GM12878 (cell line): ENCODE measurements around the gene TMPRSS7. TPM values are rescaled to one million over a fixed set of nuclear protein-coding genes. Genes with fewer than 3 reads are reported as not detected.

Source experiments
- ATAC-seq: fragments of 200-7000 bp; cut with Tn5 transposase; 3 replicates; pipeline ENCODE4 v1.9.1; 2020; ENCODE audit warnings: mild to moderate bottlenecking, moderate library complexity
- BruUV-seq: library from RNA; stranded (reverse); fragments of 400-500 nt; replicated peaks from 2 replicates; lab custom pipeline; 2021; lab: Mats Ljungman, UMichigan
- CTCF ChIA-PET: fragments of 300-600 bp; sonication (Branson Sonifier 250); formaldehyde crosslinking; extraction: SDS; loops from one replicate; lab custom pipeline; 2021; ENCODE audit warnings: inconsistent platforms; lab: Yijun Ruan, JAX
- POLR2A ChIA-PET: fragments of 350-600 bp; formaldehyde crosslinking; extraction: SDS; loops from one replicate; lab custom pipeline; 2021; ENCODE audit warnings: inconsistent platforms; lab: Charles Lee
- RAD21 ChIA-PET: fragments of 300-600 bp; sonication (Branson Sonifier 250); formaldehyde crosslinking; loops from one replicate; lab custom pipeline; 2023; ENCODE audit warnings: antibody characterized with exemption; ENCODE audit not compliant: unreplicated experiment; lab: Charles Lee
- SMC1A ChIA-PET: fragments of 300-600 bp; sonication (Branson Sonifier 250); formaldehyde crosslinking; loops from one replicate; lab custom pipeline; 2023; ENCODE audit not compliant: unreplicated experiment, uncharacterized antibody; lab: Charles Lee
- DNase-seq: peaks from one replicate; pipeline ENCODE4 v3.0.0-alpha.2; 2011; ENCODE audit warnings: low read depth, low spot score
- FAIRE-seq: peaks from 3 replicates; lab custom pipeline; 2011; peaks lifted over from hg19 to GRCh38; lab: Jason Lieb, UNC
- H2AFZ ChIP-seq: 2 replicates; pipeline ENCODE4 v1.6.0; 2011; ENCODE audit warnings: low read depth, low read length, control low read depth; ENCODE audit not compliant: control insufficient read depth
- H3K27ac ChIP-seq: 2 replicates; pipeline ENCODE4 v1.5.1; 2011; ENCODE audit warnings: control low read depth; ENCODE audit not compliant: control insufficient read depth, insufficient read depth
- H3K27me3 ChIP-seq, 2 experiments: replicated peaks in 1 of 2; 2 replicates each; pipeline versions ENCODE4 v1.6.0 to v1.6.1; 2011; ENCODE audit warnings: low read length in 1 of 2; ENCODE audit not compliant: control insufficient read depth in 2 of 2, insufficient read depth in 2 of 2
- H3K36me3 ChIP-seq, 2 experiments: 2 replicates each; pipeline ENCODE4 v1.5.1; 2011; ENCODE audit warnings: low read length in 1 of 2; ENCODE audit not compliant: control insufficient read depth in 2 of 2, insufficient read depth in 2 of 2
- H3K4me1 ChIP-seq: 2 replicates; pipeline ENCODE4 v1.6.1; 2011; ENCODE audit warnings: mild to moderate bottlenecking, low read length, moderate library complexity, mixed read lengths; ENCODE audit not compliant: control insufficient read depth, insufficient read depth
- H3K4me2 ChIP-seq: 2 replicates; pipeline ENCODE4 v1.6.0; 2011; ENCODE audit warnings: control low read depth; ENCODE audit not compliant: control insufficient read depth, insufficient read depth
- H3K4me3 ChIP-seq: fragments of 200-600 bp; sonication (generic); 2 replicates; pipeline ENCODE4 v1.5.1; 2016
- H3K79me2 ChIP-seq: 2 replicates; pipeline ENCODE4 v1.6.0; 2011; ENCODE audit warnings: low read length; ENCODE audit not compliant: control insufficient read depth, insufficient read depth
- H3K9ac ChIP-seq: 2 replicates; pipeline ENCODE4 v1.8.0; 2011; ENCODE audit warnings: low read length, control low read depth, mixed read lengths; ENCODE audit not compliant: control insufficient read depth, insufficient read depth
- H3K9me3 ChIP-seq: replicated peaks from 3 replicates; pipeline ENCODE4 v1.5.1; 2011; ENCODE audit warnings: mild to moderate bottlenecking, low read length; ENCODE audit not compliant: control insufficient read depth, insufficient read depth
- H4K20me1 ChIP-seq: 2 replicates; pipeline ENCODE4 v1.6.0; 2011; ENCODE audit not compliant: control insufficient read depth, insufficient read depth
- BMI1 ChIP-seq: fragments of 450-650 bp; IDR thresholded peaks from 2 replicates; pipeline ENCODE4 v1.6.1; 2016; ENCODE audit warnings: mild to moderate bottlenecking, moderate library complexity, borderline replicate concordance
- CBFB ChIP-seq: IDR thresholded peaks from 2 replicates; pipeline ENCODE4 v1.6.1; 2016; ENCODE audit warnings: antibody characterized with exemption, low read depth
- DPF2 ChIP-seq: fragments of 450-650 bp; IDR thresholded peaks from 2 replicates; pipeline ENCODE4 v1.6.1; 2017; ENCODE audit warnings: mild to moderate bottlenecking
- FOXM1 ChIP-seq: IDR thresholded peaks from 2 replicates; pipeline ENCODE4 v1.6.1; 2012; ENCODE audit warnings: low read depth, mild to moderate bottlenecking, inconsistent platforms, low read length, moderate library complexity
- HCFC1 ChIP-seq: fragments of 150-350 bp; IDR thresholded peaks from 2 replicates; pipeline ENCODE4 v1.6.1; 2014; ENCODE audit warnings: low read length
- HDGF ChIP-seq: fragments of 450-650 bp; IDR thresholded peaks from 2 replicates; pipeline ENCODE4 v1.6.1; 2016; ENCODE audit warnings: antibody characterized with exemption
- KAT2A ChIP-seq: conservative IDR thresholded peaks from 2 replicates; pipeline ENCODE4 v1.6.1; 2011; ENCODE audit warnings: low read depth, low read length; ENCODE audit not compliant: control insufficient read depth
- LARP7 ChIP-seq: fragments of 450-650 bp; IDR thresholded peaks from 2 replicates; pipeline ENCODE4 v1.6.1; 2017; ENCODE audit warnings: mild to moderate bottlenecking
- MAX ChIP-seq: IDR thresholded peaks from 2 replicates; pipeline ENCODE4 v1.6.1; 2012; ENCODE audit warnings: low read depth, low read length, improper control_type of control experiment
- MXI1 ChIP-seq: fragments of 150-350 bp; IDR thresholded peaks from 2 replicates; pipeline ENCODE4 v1.6.1; 2011; ENCODE audit warnings: low read depth, mild to moderate bottlenecking, inconsistent platforms, low read length, improper control_type of control experiment
- PKNOX1 ChIP-seq: fragments of 450-650 bp; IDR thresholded peaks from 2 replicates; pipeline ENCODE4 v1.6.1; 2016; ENCODE audit warnings: mild to moderate bottlenecking
- POLR2AphosphoS2 ChIP-seq: IDR thresholded peaks from 2 replicates; pipeline ENCODE4 v1.6.1; 2011; ENCODE audit warnings: low read depth, mild to moderate bottlenecking, low read length, improper control_type of control experiment, moderate library complexity
- POU2F2 ChIP-seq: IDR thresholded peaks from 3 replicates; pipeline ENCODE4 v1.6.1; 2011; ENCODE audit warnings: low read depth, mild to moderate bottlenecking, low read length, borderline replicate concordance
- SMAD1 ChIP-seq: fragments of 450-650 bp; IDR thresholded peaks from 2 replicates; pipeline ENCODE4 v1.6.1; 2018; ENCODE audit warnings: mild to moderate bottlenecking, low read depth; ENCODE audit not compliant: partially characterized antibody
- TCF12 ChIP-seq: IDR thresholded peaks from 2 replicates; pipeline ENCODE4 v1.6.1; 2011; ENCODE audit warnings: low read depth, mild to moderate bottlenecking, low read length
- TCF7 ChIP-seq: IDR thresholded peaks from 2 replicates; pipeline ENCODE4 v1.6.1; 2014; ENCODE audit warnings: antibody characterized with exemption, borderline replicate concordance
- WRNIP1 ChIP-seq: IDR thresholded peaks from 2 replicates; pipeline ENCODE4 v1.6.1; 2011; ENCODE audit warnings: low read depth, low read length, improper control_type of control experiment, borderline replicate concordance
- ZNF274 ChIP-seq: IDR thresholded peaks from one replicate; pipeline ENCODE4 v1.8.0; 2011; ENCODE audit not compliant: insufficient read length, insufficient read depth
- ZNF622 ChIP-seq: fragments of 450-650 bp; IDR thresholded peaks from 2 replicates; pipeline ENCODE4 v1.6.1; 2017; ENCODE audit warnings: mild to moderate bottlenecking, inconsistent platforms
- ZNF687 ChIP-seq: fragments of 450-650 bp; IDR thresholded peaks from 2 replicates; pipeline ENCODE4 v1.6.1; 2017; ENCODE audit warnings: mild to moderate bottlenecking, moderate library complexity
- whole genome bisulfite sequencing: methylation state at CpG from one replicate; pipeline ENCODE4 v1.1.6; 2016; ENCODE audit warnings: low lambda C conversion rate; ENCODE audit not compliant: insufficient replicate concordance, insufficient coverage; ENCODE audit errors: missing lambda C conversion rate; 5-methylcytosine and 5-hydroxymethylcytosine counted together
- in situ Hi-C: fragments of 300-500 bp; cut with MboI; formaldehyde crosslinking; loops from 9 replicates; pipeline ENCODE4 v1.14.3; 2018; ENCODE audit warnings: mixed read lengths
- intact Hi-C: fragments of 100-400 bp; cut with micrococcal nuclease; formaldehyde crosslinking; loops from one replicate; pipeline ENCODE4 v1.14.2; 2022; ENCODE audit not compliant: unreplicated experiment
- polyA plus RNA-seq, 11 experiments: library from polyadenylated mRNA; depleted of rRNA in 4 of 11; unstranded in 6 of 11; stranded (reverse) in 5 of 11; fragments of >200 nt; fragmentation: Nextera tagmentation in 4 of 11; fragmentation: Illumina TruSeq in 1 of 11; extraction: Ambion mirVana in 4 of 11; extraction: Trizol in 1 of 11; gene quantifications; 1 replicate in 1 of 11; 2 replicates in 10 of 11; pipeline versions ENCODE4 v1.2.1 to v1.2.3, GENCODE V29; 2011 to 2016; ENCODE audit warnings: inconsistent platforms in 2 of 11, missing spikeins in 2 of 11, low read depth in 1 of 11
- total RNA-seq, 4 experiments: library from RNA; depleted of rRNA in 3 of 4; stranded (reverse); fragments of >200 nt in 3 of 4; fragmentation: Illumina TruSeq in 1 of 4; extraction: Trizol in 1 of 4; gene quantifications; 2 replicates each; pipeline versions ENCODE4 v1.2.1 to v1.2.3, GENCODE V29; 2013 to 2021

Gene TMPRSS7
- total and polyA plus RNA-seq, 10 of the 15 experiments (the other 5 are each of a cell fraction or from before 2014, with no cell fraction given) = 0.03 TPM; not detected in 9

GRCh38 chr3:112116748-112117186 is 82.2 kb downstream of the TMPRSS7 start:
- no peak for DNase-seq
- no peaks in the 10 kb centered on the region for H4K20me1 ChIP-seq
- peaks cover 0 to 2% of the 10 kb centered on the region in 2 experiments; a peak in 2 of 4 replicates for H3K36me3 ChIP-seq
- H3K4me2 ChIP-seq = peak overlapping the region; percentile 53
- ChIA-PET CTCF (interaction anchor here (1.1 to 9.2 kb wide), 4 partner anchors 15 to 415 kb away, joined by 4 to 226 read pairs (median 6); partner anchors contain the start of genes CD200, GCSAM and SLC9C1), POLR2A (interaction anchor here (0.5 to 9.4 kb wide), 8 partner anchors 14 to 383 kb away, joined by 3 to 345 read pairs (median 4); partner anchors contain the start of genes BTLA and GCSAM), RAD21 (interaction anchor here (0.9 to 7.4 kb wide), 10 partner anchors 15 to 396 kb away, joined by 3 to 457 read pairs (median 6); partner anchors contain the start of genes BTLA, CD200 and GCSAM), SMC1A (interaction anchor here (0.5 to 9.4 kb wide), 10 partner anchors 15 to 396 kb away, joined by 3 to 489 read pairs (median 3); partner anchors contain the start of genes GCSAM and SLC9C1)
- H3K4me1 ChIP-seq = peaks cover 93% of the 10 kb centered on the region
- H3K4me3 ChIP-seq = peak overlapping the region; percentile 48
- under 1% methylated on average over 13 of the region's 13 CpGs for WGBS
- in situ Hi-C loops = no loop called here
- no peaks in the 10 kb centered on the region for H3K27me3 ChIP-seq
- peak overlapping the region; percentile 95 for H3K27ac ChIP-seq
- intact Hi-C loops = loop anchor here (10.0 kb wide), 1 partner anchor 858 kb away; the partner anchor contains the start of gene CD200R1
- no peak for FAIRE-seq
- no peaks in the 10 kb centered on the region for H3K9me3 ChIP-seq
- peak overlapping the region; percentile 79 for H3K9ac ChIP-seq
- peak; percentile 2 for ATAC-seq
- no peak overlapping the region for H2AFZ ChIP-seq
- BruUV-seq = TSS peak; percentile 47
- peaks cover 33% of the 10 kb centered on the region for H3K79me2 ChIP-seq
- no peak for TF ChIP-seq CBFB
- no peak for TF ChIP-seq BMI1
- 0 out of 2 replicates have a peak, but pooled peaks have one; percentile 33 for TF ChIP-seq DPF2
- no peak for TF ChIP-seq SMAD1
- peak; percentile 65; the same call in 1 of the 2 replicates for TF ChIP-seq POLR2AphosphoS2
- TF ChIP-seq LARP7 = no peak
- TF ChIP-seq KAT2A = no peak
- TF ChIP-seq MAX = no peak
- no peak for TF ChIP-seq PKNOX1
- no peak for TF ChIP-seq ZNF274
- no peak for TF ChIP-seq TCF12
- TF ChIP-seq MXI1 = no peak
- no peak for TF ChIP-seq WRNIP1
- no peak for TF ChIP-seq FOXM1
- TF ChIP-seq HDGF = peak; percentile 81
- TF ChIP-seq ZNF687 = peak; percentile 88
- TF ChIP-seq TCF7 = no peak
- TF ChIP-seq ZNF622 = no peak
- TF ChIP-seq HCFC1 = no peak
- 0 out of 3 replicates have a peak, but pooled peaks have one; percentile 9 for TF ChIP-seq POU2F2
